Progenitor cell of endocrine pancreas (in vitro differentiated cells): ENCODE results near the gene ORM1. TPM values are rescaled to one million over a fixed set of nuclear protein-coding genes. Genes with fewer than 3 reads are reported as not detected.

Source experiments
- DNase-seq: peaks from one replicate; pipeline ENCODE4 v3.0.0; 2021; ENCODE audit warnings: low spot score; ENCODE audit not compliant: unreplicated experiment
- H3K27ac Mint-ChIP-seq: 2 replicates; pipeline ENCODE4 v1.8.0; 2021; ENCODE audit warnings: mild to moderate bottlenecking, moderate library complexity, mixed read lengths
- H3K27me3 Mint-ChIP-seq: 2 replicates; pipeline ENCODE4 v1.8.0; 2021; ENCODE audit warnings: mixed read lengths
- H3K36me3 Mint-ChIP-seq: 2 replicates; pipeline ENCODE4 v1.8.0; 2022; ENCODE audit warnings: mixed read lengths; ENCODE audit not compliant: insufficient read depth
- H3K4me1 Mint-ChIP-seq: 2 replicates; pipeline ENCODE4 v1.8.0; 2021; ENCODE audit warnings: low read depth, mixed read lengths
- H3K4me3 Mint-ChIP-seq: 2 replicates; pipeline ENCODE4 v1.8.0; 2021; ENCODE audit warnings: low read depth, mild to moderate bottlenecking, moderate library complexity, mixed read lengths
- H3K9me3 Mint-ChIP-seq: 2 replicates; pipeline ENCODE4 v1.8.0; 2021; ENCODE audit warnings: low read depth, mixed read lengths
- CTCF ChIP-seq: fragments of 200-600 bp; sonication (generic); IDR thresholded peaks from one replicate; pipeline ENCODE4 v1.5.0; 2021; ENCODE audit warnings: antibody characterized with exemption, mild to moderate bottlenecking; ENCODE audit not compliant: unreplicated experiment
- total RNA-seq: library from RNA; stranded (reverse); gene quantifications from 2 replicates; pipeline ENCODE4 v1.2.1, GENCODE V29; 2021

Gene ORM1
- total RNA-seq, 1 donor from 2014 or later = 9.3 TPM

GRCh38 chr9:114345493-114346065, 22.7 kb downstream of the ORM1 start:
- no peak for DNase-seq
- peaks cover 6% of the 10 kb centered on the region for H3K4me1 Mint-ChIP-seq
- TF ChIP-seq CTCF = no peak
- H3K4me3 Mint-ChIP-seq = no peak overlapping the region
- peaks cover 32% of the 10 kb centered on the region for H3K36me3 Mint-ChIP-seq
- no peaks in the 10 kb centered on the region for H3K9me3 Mint-ChIP-seq
- H3K27ac Mint-ChIP-seq = no peak overlapping the region
- no peaks in the 10 kb centered on the region for H3K27me3 Mint-ChIP-seq

- H3K4me1 Mint-ChIP-seq = peaks cover 6% of the 10 kb centered on the region
- H3K36me3 Mint-ChIP-seq = peaks cover 31% of the 10 kb centered on the region
- no peak overlapping the region for H3K27ac Mint-ChIP-seq
- no peaks in the 10 kb centered on the region for H3K9me3 Mint-ChIP-seq
- H3K4me3 Mint-ChIP-seq = no peak overlapping the region
- TF ChIP-seq CTCF = no peak
- no peaks in the 10 kb centered on the region for H3K27me3 Mint-ChIP-seq
- DNase-seq = no peak
These were observed 23.2 kb downstream of the ORM1 start for GRCh38 chr9:114346146-114346545.

GRCh38 chr9:114347675-114348074, 24.8 kb downstream of the ORM1 start:
- H3K36me3 Mint-ChIP-seq = peaks cover 30% of the 10 kb centered on the region
- no peak for TF ChIP-seq CTCF
- peaks cover 6% of the 10 kb centered on the region for H3K4me1 Mint-ChIP-seq
- no peak for DNase-seq
- no peak overlapping the region for H3K27ac Mint-ChIP-seq
- no peak overlapping the region for H3K4me3 Mint-ChIP-seq
- H3K27me3 Mint-ChIP-seq = no peaks in the 10 kb centered on the region
- H3K9me3 Mint-ChIP-seq = no peaks in the 10 kb centered on the region

GRCh38 chr9:114348261-114348905, 25.5 kb downstream of the ORM1 start:
- H3K9me3 Mint-ChIP-seq = no peaks in the 10 kb centered on the region
- H3K4me1 Mint-ChIP-seq = peaks cover 6% of the 10 kb centered on the region
- TF ChIP-seq CTCF = no peak
- DNase-seq = no peak
- no peak overlapping the region for H3K4me3 Mint-ChIP-seq
- H3K27ac Mint-ChIP-seq = no peak overlapping the region
- H3K36me3 Mint-ChIP-seq = peaks cover 28% of the 10 kb centered on the region
- H3K27me3 Mint-ChIP-seq = no peaks in the 10 kb centered on the region

GRCh38 chr9:114348906-114349482, 26.1 kb downstream of the ORM1 start:
- Mint-ChIP-seq H3K4me1 (peaks cover 6% of the 10 kb centered on the region), H3K27me3 (no peaks in the 10 kb centered on the region), H3K9me3 (no peaks in the 10 kb centered on the region), H3K36me3 (peaks cover 25% of the 10 kb centered on the region), H3K27ac (peak overlapping the region; percentile 15), H3K4me3 (no peak overlapping the region)
- TF ChIP-seq CTCF = no peak
- DNase-seq = no peak
